GM21526 (cell line): ENCODE measurements around the gene TMEM95.
"Not testable (repeated sequence)": the region's sequence is repeated elsewhere in the genome, so short reads cannot be mapped to it uniquely, and the experiment has no call there.

ENCODE experiments used
- ATAC-seq: cut with Tn5 transposase; IDR thresholded peaks from one replicate; pipeline ENCODE4 v1.9.1; 2021; ENCODE audit warnings: moderate library complexity; ENCODE audit not compliant: unreplicated experiment, low FRiP score

TMEM95 gene

DNA sequence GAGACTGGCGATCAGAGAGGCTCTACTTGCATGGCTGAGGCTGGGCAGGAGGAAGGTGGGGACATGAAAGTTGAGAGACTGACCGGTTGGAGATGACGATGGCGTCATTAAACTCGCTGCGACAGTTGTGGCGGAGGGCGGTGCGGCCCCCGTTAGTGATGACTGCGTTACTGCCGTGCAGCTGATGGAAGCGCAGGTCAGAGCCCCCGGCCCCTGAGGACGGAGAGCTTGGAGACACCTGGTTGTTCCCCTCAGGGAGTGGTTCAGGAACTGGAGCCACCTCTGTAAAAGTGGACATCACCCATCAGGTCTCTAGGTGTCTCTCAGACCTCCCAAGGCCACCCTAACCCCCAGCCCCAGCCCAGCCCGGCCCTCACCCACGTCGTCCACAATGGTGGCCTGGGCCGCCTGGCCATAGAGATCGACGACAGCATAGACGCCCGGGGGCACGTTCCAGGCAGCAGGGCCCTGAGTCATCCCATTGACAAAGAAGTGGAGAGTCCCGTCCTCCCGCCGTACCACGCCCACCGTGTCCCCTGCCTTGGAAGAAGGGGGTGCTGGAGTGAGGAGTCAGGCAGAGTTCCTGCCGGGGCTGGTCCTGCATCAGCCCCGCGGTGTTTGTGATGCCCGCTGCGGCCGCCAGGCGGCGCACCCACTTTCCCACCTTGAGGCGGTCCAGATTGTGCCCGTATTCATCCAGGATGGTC, 31.1 kb upstream of the TMEM95 start:
- no peak for ATAC-seq

DNA sequence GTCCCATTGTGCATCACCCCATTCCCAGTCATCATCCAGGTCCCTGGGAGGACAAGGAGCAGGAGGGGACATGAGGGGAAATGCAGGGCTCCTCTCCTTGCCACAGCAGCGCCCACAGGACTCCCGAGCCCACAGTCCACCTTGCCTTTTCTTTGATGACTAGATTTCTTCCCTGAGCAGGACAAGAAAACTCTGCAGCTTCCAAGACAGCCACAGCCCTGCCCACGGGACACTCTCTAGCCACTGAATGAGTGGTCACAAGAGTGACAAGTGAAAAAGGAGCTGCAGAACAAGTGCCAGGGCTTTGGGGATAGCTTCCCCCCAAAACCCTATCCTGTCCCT, 30.5 kb upstream of the TMEM95 start:
- no peak for ATAC-seq

GRCh38 chr17:7325031-7325528, 29.9 kb upstream of the TMEM95 start:
- ATAC-seq: no peak

DNA sequence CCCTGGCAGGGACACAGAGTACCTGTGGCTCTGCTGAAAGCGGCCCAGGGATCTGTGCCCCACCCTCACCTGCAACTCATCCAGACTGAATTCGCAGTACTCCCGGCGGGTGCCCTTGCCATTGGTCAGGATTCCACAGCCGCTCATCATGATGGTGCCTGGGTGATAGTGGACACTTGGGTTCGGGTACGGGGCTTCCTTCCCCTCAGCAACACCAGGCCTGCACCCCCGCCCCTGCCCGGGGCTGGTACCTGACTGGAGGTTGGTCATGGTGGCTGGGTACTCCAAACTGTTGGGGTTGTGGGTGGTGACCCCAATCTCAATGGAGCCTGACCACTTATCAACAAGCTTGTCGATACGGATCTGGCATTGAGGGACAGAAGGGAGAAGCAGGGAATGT, 28.8 kb upstream of the TMEM95 start:
- ATAC-seq: no peak

- ATAC-seq: no peak
Measured at GRCh38 chr17:7327056-7327455, 27.9 kb upstream of the TMEM95 start.

- ATAC-seq: no peak
Measured at GRCh38 chr17:7327501-7327900, 27.5 kb upstream of the TMEM95 start.

- no peak for ATAC-seq
Measured at GRCh38 chr17:7328009-7328408, 26.9 kb upstream of the TMEM95 start.

DNA sequence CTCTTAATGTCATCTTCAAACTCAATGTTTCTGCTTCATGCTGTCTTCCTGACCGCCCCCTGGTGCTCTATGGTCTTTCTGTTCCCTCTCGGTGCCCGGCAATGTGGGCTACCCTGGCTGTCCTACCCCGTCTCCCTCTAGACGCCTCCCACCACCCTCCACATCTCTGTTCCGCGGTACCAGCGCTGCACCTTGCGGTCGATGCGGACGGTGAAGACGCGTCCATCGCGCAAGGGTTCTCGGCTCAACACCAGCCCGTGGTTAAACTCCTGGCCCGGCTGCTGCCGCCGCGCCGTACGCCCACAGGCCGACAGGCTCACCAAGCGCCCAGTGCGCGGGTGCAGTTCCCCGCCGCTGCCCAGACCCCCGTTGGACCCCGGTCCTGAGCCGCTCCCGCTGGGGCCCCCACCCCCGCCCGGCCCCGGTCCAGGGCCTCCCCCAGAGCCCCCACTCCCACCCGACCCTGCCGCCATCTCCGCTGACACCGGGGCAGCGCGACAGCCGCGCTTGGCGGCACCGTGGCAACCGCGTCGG, 26.0 kb upstream of the TMEM95 start, which contains the start of gene NEURL4:
NEURL4 (minus strand) TSS at position 496 of the 534 bp plus-strand sequence; CDS start at position 473, 23 bp downstream.
- peak; percentile 48 for ATAC-seq

- ATAC-seq: peak; percentile 46
Measured at GRCh38 chr17:7329374-7329996, 25.5 kb upstream of the TMEM95 start.

DNA sequence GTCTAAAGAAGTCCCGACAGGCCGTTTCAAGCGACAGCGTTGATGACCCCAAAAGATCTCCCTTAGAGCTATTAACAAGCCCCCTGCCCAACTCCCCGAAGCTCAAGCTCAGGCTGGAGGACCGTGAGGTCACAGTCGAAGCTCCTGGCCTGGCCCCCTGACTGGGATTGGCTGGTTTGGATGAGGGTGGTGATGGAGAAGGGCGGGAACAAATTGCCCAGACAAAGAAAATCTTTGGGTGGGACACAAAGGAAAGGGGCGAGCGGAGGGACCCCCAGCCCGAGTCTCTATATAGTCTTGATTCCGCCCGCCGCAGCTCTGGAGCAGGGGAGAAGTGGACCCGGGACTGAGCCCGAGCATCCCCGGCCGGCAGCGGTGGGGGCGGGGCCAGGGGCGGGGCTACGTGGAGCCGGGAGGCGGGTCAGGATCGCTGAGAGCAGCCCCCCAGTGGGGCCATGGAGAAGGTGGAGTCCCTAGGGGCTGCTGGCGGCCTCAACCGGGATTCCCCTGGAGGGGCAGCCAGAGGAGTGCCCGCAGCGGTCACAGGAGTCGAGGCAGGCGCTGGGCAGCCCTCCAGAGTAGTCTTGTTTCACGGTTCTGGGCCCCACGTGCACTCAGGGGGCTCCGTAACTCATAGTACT, 24.8 kb upstream of the TMEM95 start:
- ATAC-seq: peak; percentile 31

DNA sequence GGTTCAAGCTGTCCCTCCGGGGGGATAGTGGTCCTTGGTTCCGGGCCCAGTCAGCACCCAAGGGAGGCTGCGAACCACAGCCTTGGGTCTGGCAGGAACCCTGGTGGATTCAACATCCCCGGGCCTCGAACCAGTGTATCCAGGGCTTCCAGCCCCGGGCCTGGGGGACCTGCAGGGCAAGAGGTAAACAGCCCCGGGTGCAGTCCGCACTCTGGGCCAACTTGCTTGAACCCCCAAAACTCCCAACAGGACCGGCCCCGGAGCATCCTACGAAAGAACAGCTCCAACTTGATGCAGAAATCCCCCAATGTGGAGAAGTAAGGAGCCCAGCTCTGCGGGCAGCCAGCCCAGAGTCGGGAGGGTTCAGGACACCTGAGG, 24.3 kb upstream of the TMEM95 start:
- peak; percentile 0 for ATAC-seq

- ATAC-seq: no peak
Measured at GRCh38 chr17:7332111-7332510, 22.8 kb upstream of the TMEM95 start.

DNA sequence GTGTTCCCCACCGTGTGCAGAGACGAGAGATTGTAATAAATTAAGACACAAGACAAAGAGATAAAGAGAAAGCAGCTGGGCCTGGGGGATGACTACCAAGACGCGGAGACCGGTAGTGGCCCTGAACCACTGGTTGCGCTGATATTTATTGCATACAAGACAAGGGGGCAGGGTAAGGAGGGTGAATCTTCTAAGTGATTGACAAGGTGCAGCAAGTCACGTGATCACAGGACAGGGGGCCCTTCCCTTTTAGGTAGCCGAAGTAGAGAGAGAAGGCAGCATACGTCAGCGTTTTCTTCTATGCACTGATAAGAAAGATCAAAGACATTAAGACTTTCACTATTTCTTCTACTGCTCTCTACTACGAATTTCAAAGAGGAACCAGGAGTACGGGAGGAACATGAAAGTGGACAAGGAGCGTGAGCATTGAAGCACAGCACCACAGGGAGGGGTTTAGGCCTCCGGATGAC, 22.3 kb upstream of the TMEM95 start:
- ATAC-seq: not testable (repeated sequence)

DNA sequence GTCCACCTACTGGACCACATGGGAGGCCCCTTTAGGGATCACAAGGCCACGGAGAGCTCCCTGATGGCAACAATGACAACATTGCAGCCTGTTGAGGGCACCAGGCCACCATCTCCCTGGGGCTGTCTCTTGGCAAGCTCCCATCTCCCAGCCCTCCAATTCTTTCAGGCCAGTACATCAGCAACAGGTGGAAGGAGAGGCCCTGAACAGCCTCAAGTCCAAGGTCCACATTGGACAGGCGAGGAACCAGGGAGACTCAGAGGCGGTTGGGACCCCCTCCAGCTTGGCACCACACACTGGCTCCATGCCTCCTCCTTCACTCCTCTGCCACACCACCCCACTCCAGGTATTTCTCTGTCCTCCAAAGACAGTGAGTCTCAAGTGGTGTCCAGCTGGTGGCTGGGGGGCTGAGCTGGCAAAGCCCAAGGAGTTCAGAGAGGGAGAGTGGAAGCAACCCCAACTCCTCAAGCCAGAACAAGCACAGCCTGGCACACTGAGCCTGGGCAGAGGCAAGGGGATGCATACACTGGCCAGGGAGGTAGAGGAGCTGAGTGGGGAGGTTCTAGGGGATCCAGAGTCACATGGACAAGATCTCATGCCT, 19.9 kb upstream of the TMEM95 start:
- ATAC-seq: no peak

DNA sequence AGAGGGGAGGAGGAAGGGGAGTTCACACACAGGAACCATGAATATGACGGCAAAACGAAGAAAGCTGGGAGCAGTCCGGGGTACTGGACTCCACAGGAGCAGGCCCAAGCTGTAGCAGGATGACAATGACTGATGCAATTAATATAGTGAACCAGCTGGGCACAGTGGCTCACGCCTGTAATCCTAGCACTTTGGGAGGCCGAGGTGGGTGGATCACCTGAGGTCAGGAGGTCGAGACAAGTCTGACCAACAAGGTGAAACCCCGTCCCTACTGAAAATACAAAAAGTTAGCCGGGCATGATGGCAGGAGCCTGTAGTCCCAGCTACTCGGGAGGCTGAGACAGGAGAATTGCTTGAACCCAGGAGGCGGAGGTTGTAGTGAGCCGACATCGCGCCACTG, 19.2 kb upstream of the TMEM95 start:
- not testable (repeated sequence) for ATAC-seq

DNA sequence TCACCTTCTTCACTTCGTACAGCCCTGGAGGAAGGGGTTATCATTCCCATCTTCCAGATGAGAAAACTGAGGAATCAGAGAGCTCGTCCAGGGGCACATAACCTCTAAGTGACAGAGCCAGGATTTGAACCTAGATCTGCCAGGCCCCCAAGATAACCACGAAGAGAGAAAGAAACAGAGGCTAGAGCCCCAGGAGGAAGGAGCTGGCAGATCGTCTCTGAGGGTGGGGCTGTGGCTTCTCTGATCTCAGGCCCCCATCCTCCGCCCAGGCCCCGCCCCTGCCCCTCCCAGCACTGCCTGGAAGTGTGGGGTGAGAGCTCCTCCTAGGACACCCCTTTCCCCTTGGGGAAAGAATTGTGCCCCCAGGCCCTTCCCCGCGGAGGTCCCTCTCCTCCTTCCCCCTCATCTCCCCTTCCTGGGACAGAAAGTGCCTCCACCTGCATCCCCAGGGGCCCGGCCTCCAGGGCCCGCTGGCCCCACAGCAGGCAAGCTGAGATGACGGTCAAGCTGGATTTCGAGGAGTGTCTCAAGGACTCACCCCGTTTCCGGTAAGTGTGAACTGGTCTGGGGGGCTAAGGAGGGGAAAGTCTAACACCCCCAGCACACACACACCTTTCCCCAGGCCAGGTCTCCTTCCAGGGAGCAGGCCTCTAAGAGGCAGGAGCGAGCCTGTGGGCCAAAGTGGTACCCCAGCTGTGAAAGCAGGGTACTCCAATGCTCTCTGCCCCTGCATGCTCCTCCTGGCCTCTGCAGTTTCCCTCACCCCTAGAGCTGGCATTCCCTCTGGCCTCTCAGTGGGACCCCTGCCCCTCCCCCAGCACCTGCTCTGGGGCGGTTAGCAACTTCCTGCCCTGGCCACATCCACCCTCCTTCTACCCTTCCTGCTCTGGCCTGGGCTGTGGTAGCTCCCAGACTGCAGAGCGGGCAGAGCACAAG, 18.4 kb upstream of the TMEM95 start, which contains the start of gene ACAP1:
ACAP1 (plus strand) TSS at position 290 of the 936 bp plus-strand sequence; CDS start at position 496, 206 bp downstream.
- peak; percentile 49 for ATAC-seq

GRCh38 chr17:7337600-7337999, 17.4 kb upstream of the TMEM95 start:
- not testable (repeated sequence) for ATAC-seq

DNA sequence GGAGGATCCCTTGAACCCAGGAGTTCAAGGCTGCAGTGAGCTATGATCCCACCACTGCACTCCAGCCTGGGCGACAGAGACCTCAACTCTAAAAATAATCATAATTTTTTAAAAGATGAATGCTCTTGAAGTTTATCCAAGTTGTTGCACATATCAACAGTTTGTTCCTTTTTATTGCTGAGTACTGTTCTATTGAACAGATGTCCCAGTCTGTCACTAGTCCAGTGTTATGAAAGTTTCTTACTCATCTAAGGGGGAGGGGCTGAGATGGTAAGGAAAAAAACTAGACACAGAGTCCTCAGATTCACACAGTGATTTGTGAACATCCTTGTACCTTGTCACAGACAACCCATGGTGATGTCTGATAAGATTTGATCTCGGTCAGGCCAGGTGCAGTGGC, 14.8 kb upstream of the TMEM95 start:
- ATAC-seq: no peak

DNA sequence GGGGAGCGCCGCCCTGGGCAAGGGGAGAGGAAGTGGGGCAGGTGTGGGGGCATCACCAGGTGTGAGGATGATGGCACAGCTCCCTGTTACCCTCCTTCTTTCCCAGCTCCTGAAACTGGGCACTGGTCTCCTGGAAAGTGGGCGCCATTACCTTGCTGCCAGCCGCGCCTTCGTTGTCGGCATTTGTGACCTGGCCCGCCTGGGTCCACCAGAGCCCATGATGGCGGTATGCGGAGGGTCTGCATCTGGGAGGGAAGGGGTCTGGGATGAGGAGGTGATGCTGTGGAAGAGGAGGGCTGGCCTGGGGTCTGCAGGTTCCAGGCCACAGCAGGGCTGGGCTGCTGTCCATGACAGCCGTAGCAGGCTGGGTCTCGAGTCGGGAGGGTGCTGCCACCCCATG, 13.1 kb upstream of the TMEM95 start:
- no peak for ATAC-seq

- ATAC-seq: no peak
Measured at GRCh38 chr17:7343250-7343649, 11.7 kb upstream of the TMEM95 start.
